Effector memory CD8-positive, alpha-beta T cell (primary cell): ENCODE measurements around the gene FAM237A.

Source experiments
- ATAC-seq: fragments of 150-1000 bp; cut with Tn5 transposase; replicated peaks from 2 replicates; pipeline ENCODE4 v1.10.0; 2021; ENCODE audit warnings: mild to moderate bottlenecking, moderate library complexity
- DNase-seq, 3 experiments: peaks; one replicate each; pipeline ENCODE4 v3.0.0; 2021
- H3K27ac Mint-ChIP-seq, 2 donors: one replicate each; pipeline ENCODE4 v1.8.0; 2022; ENCODE audit warnings: mild to moderate bottlenecking in 2 of 2, mixed read lengths in 2 of 2, moderate library complexity in 2 of 2
- H3K27me3 Mint-ChIP-seq, 2 donors: one replicate each; pipeline ENCODE4 v1.8.0; 2022; ENCODE audit warnings: mixed read lengths in 2 of 2
- H3K36me3 Mint-ChIP-seq: one replicate; pipeline ENCODE4 v1.8.0; 2022; ENCODE audit warnings: mild to moderate bottlenecking, moderate library complexity, mixed read lengths; ENCODE audit not compliant: insufficient read depth
- H3K4me1 Mint-ChIP-seq, 2 donors: one replicate each; pipeline ENCODE4 v1.8.0; 2022; ENCODE audit warnings: low read depth in 2 of 2, mixed read lengths in 2 of 2
- H3K4me3 Mint-ChIP-seq, 2 donors: one replicate each; pipeline ENCODE4 v1.8.0; 2022; ENCODE audit warnings: mild to moderate bottlenecking in 2 of 2, mixed read lengths in 2 of 2, moderate library complexity in 2 of 2
- H3K9me3 Mint-ChIP-seq, 2 donors: one replicate each; pipeline ENCODE4 v1.8.0; 2022; ENCODE audit warnings: mixed read lengths in 2 of 2
- total RNA-seq, 9 experiments: gene quantifications; one replicate each; lab custom pipeline; 2026; lab: John Stamatoyannopoulos, UW

FAM237A gene
- 0 reads per million in 9 experiments for total RNA-seq

DNA sequence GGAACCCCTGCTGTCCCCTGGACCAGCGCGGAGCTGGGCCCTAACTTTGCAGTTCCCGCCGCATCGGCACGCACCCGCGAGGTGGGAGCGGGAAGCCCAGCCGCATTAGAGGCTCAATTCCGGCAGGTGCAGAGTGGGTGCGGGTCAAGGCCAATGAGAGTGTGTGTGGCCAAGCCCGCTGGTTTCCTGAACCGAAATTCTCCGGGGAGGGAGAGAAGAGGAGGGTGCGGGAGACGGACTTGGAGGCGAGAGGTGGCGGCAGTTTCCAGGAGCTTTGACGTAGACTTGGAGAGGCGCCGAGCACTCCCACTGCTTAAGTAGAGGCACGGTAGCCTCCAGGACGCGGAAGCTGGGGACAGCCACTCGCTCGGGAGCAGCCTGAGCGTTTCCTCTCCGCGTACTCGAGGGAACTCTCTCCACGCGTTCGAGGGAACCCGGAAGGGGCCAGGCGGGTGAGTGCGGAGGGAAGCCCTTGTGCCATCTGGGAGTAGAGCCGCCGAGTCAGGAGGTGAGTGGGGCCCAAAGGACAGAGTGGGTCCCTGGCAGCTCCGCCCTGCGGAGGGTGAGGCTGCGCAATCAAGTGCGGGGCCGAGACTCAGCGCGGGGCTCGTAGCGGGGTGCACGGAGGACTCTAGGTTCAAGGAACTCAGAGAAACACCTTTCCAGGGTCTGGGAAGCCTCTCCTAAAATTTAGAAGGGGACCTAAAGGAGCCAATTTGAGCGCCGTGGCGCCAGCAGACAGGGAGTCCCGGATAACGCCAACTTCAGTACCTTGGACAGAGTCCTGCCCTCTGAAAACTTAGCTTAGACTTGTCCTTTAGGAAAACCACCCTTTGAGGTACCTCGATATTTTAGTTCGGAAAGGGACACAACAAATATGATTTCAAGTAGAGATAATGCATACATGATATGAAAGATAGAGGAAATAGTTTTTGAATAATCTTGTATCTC lies at the start of gene FAM237A:
Gene FAM237A, plus strand, starts transcription at position 413 of the 951 bp plus-strand sequence. CDS start 1,750 bp downstream, outside the sequence.
- Mint-ChIP-seq H3K27ac (no peak within 1 kb of the TSS), H3K4me3 (no peak within 1 kb of the TSS), H3K4me1 (no peaks in the 10 kb centered on the region), H3K27me3 (peaks cover 0 to 17% of the 10 kb centered on the region in 2 donors), H3K9me3 (no peaks in the 10 kb centered on the region), H3K36me3 (no peaks in the 10 kb centered on the region)
- ATAC-seq (no peak), DNase-seq (no peak)

DNA sequence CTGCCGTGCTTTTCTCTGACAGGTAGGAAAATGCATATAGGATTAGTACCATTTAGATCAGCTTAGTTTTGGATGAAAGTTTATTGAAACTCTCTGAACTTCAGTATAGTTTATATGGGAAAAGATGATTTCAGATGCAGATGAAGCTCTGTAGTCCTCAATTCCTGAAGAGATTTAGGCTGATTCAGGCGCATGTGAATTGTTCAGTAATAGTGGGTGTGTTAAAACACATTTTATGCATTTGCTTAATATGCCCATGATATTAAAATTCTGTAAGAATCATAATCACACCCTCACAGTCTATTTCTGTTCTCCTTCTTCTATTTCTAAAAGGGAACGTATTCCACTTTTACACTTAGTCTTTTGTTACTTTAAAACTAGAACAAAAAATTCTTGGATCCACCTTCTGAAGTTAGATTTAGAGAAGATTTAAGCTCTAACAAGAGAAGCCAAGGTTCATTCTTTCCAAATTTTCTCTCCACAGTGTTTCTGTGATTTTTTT lies 44.5 kb upstream of the FAM237A start:
- ATAC-seq (no peak), DNase-seq (no peak)
- no peaks in the 10 kb centered on the region for H3K9me3 Mint-ChIP-seq
- H3K27ac Mint-ChIP-seq, result no peak overlapping the region
- H3K4me3 Mint-ChIP-seq, result no peak overlapping the region
- H3K27me3 Mint-ChIP-seq, result peaks cover 0 to 5% of the 10 kb centered on the region in 2 donors
- H3K36me3 Mint-ChIP-seq, result no peaks in the 10 kb centered on the region
- H3K4me1 Mint-ChIP-seq, result peaks cover 0 to 2% of the 10 kb centered on the region in 2 donors

- H3K9me3 Mint-ChIP-seq, result no peaks in the 10 kb centered on the region
- no peak overlapping the region for H3K27ac Mint-ChIP-seq
- H3K27me3 Mint-ChIP-seq, result no peaks in the 10 kb centered on the region
- peaks cover 0 to 2% of the 10 kb centered on the region in 2 donors for H3K4me1 Mint-ChIP-seq
- H3K36me3 Mint-ChIP-seq, result no peaks in the 10 kb centered on the region
- no peak overlapping the region for H3K4me3 Mint-ChIP-seq
- no peak for ATAC-seq
- DNase-seq, result no peak
These were observed 39.0 kb upstream of the FAM237A start for GRCh38 chr2:206603243-206603642.

- Mint-ChIP-seq H3K27me3 (no peaks in the 10 kb centered on the region), H3K4me3 (no peak overlapping the region), H3K36me3 (no peaks in the 10 kb centered on the region), H3K4me1 (peaks cover 0 to 1% of the 10 kb centered on the region in 2 donors), H3K9me3 (no peaks in the 10 kb centered on the region), H3K27ac (no peak overlapping the region)
- ATAC-seq (no peak), DNase-seq (no peak)
These were observed 31.8 kb upstream of the FAM237A start for GRCh38 chr2:206610451-206610850.

- ATAC-seq, result no peak
- peaks cover 0 to 1% of the 10 kb centered on the region in 2 donors for H3K4me1 Mint-ChIP-seq
- H3K27ac Mint-ChIP-seq, result no peak overlapping the region
- no peaks in the 10 kb centered on the region for H3K27me3 Mint-ChIP-seq
- DNase-seq, result no peak
- H3K9me3 Mint-ChIP-seq, result no peaks in the 10 kb centered on the region
- H3K4me3 Mint-ChIP-seq, result no peak overlapping the region
- no peaks in the 10 kb centered on the region for H3K36me3 Mint-ChIP-seq
These were observed 31.1 kb upstream of the FAM237A start for GRCh38 chr2:206611191-206611590.

DNA sequence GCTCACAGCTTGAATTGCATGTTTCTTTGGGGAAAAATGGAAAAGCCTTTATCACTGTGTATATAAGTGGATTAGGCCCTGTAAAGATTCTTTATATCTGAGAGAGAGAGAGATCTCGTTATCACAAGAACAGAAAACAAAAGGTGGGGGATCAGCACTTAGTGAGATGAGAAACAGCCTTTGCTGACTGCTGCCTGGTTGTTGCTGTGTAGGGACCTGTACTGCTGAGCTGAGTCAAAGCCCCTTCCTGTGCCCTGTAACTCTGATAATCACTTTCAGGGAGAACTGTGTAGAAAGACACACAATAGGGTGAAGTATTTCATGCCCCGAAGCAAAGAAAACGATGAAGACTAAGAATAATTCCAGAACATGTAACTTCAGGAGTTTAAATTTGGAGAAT lies 30.6 kb upstream of the FAM237A start:
- Mint-ChIP-seq H3K27ac (no peak overlapping the region), H3K36me3 (no peaks in the 10 kb centered on the region), H3K4me1 (peaks cover 0 to 1% of the 10 kb centered on the region in 2 donors), H3K9me3 (peaks cover 0 to 1% of the 10 kb centered on the region in 2 donors), H3K4me3 (no peak overlapping the region), H3K27me3 (no peaks in the 10 kb centered on the region)
- DNase-seq (no peak), ATAC-seq (no peak)

DNA sequence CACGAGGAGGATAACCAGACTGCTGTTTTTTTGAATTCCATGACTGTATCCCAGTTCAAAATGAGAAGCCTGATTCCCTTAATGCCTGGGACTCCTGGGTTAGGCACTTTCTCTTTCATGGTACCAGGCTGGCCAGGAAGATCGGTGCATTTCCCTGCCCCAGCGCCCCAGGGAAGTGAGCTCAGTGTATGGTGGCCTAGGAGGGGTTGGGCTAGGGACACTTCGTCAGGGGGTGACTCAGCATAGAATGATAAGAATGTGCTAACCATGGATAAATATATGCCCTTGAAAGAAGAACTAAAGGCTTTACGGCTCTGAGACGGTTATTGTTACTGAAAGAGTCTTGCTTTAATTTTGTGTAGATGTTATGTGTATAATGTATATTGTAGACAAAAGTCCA lies 27.5 kb upstream of the FAM237A start:
- Mint-ChIP-seq H3K27me3 (no peaks in the 10 kb centered on the region), H3K4me3 (no peak overlapping the region), H3K36me3 (no peaks in the 10 kb centered on the region), H3K27ac (no peak overlapping the region), H3K9me3 (peaks cover 0 to 1% of the 10 kb centered on the region in 2 donors), H3K4me1 (peaks cover 0 to under 1% of the 10 kb centered on the region in 2 donors)
- DNase-seq (no peak), ATAC-seq (no peak)

DNA sequence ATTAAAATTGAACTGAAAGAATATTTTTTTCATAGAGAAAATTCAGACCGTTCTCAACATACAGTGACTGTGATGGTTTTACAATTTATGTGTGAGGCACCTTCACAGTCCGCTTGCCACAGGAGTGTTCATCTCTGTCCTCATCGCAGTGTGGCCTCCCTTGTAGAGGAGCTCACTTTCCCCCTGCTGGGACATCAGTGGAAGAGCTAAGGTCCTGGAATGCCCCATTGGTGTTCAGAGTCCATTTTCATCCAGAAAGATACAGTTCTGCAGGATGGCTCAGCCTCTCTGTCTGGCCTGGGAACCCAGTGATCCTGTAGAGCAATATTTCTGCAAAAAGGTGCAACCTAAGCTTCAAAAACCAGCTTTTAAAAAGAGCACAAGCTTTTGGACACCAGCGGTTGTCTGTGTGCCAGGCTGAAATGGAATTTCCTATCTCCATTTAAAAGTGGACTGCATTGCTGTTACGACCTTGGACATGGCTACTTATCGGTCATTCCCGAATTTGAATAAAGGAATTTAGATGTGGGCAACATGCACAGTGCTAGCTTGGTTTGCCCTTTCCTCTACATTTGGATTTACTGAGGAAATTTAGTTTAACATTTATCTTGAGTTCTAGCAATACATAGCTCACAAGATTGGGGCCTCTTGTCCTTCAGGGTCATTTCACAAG lies 26.7 kb upstream of the FAM237A start:
- no peak overlapping the region for H3K27ac Mint-ChIP-seq
- H3K36me3 Mint-ChIP-seq, result no peaks in the 10 kb centered on the region
- H3K4me1 Mint-ChIP-seq, result no peaks in the 10 kb centered on the region
- peaks cover 0 to 1% of the 10 kb centered on the region in 2 donors for H3K9me3 Mint-ChIP-seq
- H3K4me3 Mint-ChIP-seq, result no peak overlapping the region
- H3K27me3 Mint-ChIP-seq, result no peaks in the 10 kb centered on the region
- DNase-seq, result no peak
- ATAC-seq, result no peak

GRCh38 chr2:206616151-206616550 lies 26.1 kb upstream of the FAM237A start:
- Mint-ChIP-seq H3K9me3 (peaks cover 0 to 1% of the 10 kb centered on the region in 2 donors), H3K4me3 (no peak overlapping the region), H3K4me1 (no peaks in the 10 kb centered on the region), H3K36me3 (no peaks in the 10 kb centered on the region), H3K27ac (no peak overlapping the region), H3K27me3 (no peaks in the 10 kb centered on the region)
- no peak for DNase-seq
- no peak for ATAC-seq

GRCh38 chr2:206619011-206619410 lies 23.3 kb upstream of the FAM237A start:
- peaks cover 0 to 1% of the 10 kb centered on the region in 2 donors for H3K9me3 Mint-ChIP-seq
- no peaks in the 10 kb centered on the region for H3K36me3 Mint-ChIP-seq
- H3K27ac Mint-ChIP-seq, result no peak overlapping the region
- no peaks in the 10 kb centered on the region for H3K4me1 Mint-ChIP-seq
- ATAC-seq (no peak), DNase-seq (no peak)
- H3K27me3 Mint-ChIP-seq, result peaks cover 0 to 6% of the 10 kb centered on the region in 2 donors
- H3K4me3 Mint-ChIP-seq, result no peak overlapping the region

GRCh38 chr2:206626108-206626507 lies 16.2 kb upstream of the FAM237A start:
- no peaks in the 10 kb centered on the region for H3K9me3 Mint-ChIP-seq
- no peak overlapping the region for H3K27ac Mint-ChIP-seq
- no peak for DNase-seq
- peaks cover 13 to 14% of the 10 kb centered on the region in 2 donors for H3K27me3 Mint-ChIP-seq
- no peaks in the 10 kb centered on the region for H3K4me1 Mint-ChIP-seq
- H3K4me3 Mint-ChIP-seq, result no peak overlapping the region
- ATAC-seq, result no peak
- no peaks in the 10 kb centered on the region for H3K36me3 Mint-ChIP-seq

DNA sequence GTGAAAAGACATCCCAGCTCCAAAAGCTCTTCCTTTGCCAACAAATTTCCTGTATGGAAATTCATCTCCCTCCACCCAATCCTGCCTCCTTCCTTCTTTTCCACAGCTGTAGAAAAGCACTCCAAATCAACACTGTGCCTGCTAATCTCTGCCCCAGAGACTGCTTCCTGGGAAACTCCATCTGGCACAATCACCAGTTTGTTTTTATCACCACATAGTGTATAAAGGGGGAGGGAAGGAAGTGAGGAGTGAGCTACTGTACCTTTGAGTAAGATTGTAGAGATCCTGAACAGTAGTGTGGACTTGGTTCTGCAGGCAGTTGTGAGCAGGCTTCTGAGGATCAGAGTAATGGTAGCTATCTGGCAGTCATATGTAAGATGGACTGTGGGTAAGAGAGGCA lies 14.7 kb upstream of the FAM237A start:
- no peak for DNase-seq
- no peaks in the 10 kb centered on the region for H3K36me3 Mint-ChIP-seq

DNA sequence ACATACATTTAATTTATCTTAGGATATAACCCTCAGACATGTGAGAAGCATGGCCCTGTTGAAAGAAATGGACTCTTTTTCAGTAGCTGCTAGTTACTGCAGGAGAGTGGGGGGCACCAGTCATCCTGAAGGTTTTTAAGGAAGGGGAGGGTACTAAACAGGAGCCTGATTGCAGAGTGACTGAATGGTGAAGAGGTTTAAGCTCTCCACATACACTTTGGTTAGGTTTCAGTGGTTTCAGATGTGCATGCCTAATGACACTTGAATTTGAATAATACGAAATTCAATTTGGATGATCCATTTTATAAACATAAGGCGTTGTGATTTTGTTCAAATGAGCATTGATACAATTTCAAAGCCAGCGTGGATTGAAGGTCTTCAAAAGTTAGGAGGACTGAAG lies 10.9 kb upstream of the FAM237A start:
- Mint-ChIP-seq H3K4me3 (no peak overlapping the region), H3K36me3 (no peaks in the 10 kb centered on the region), H3K27me3 (peaks cover 8 to 14% of the 10 kb centered on the region in 2 donors), H3K27ac (no peak overlapping the region), H3K4me1 (no peaks in the 10 kb centered on the region), H3K9me3 (peaks cover 0 to 1% of the 10 kb centered on the region in 2 donors)
- no peak for ATAC-seq
- DNase-seq, result no peak

More for the DNA sequence above, 14.7 kb upstream of the FAM237A start:
- no peak overlapping the region for H3K27ac Mint-ChIP-seq
- no peak overlapping the region for H3K4me3 Mint-ChIP-seq
- H3K9me3 Mint-ChIP-seq, result no peaks in the 10 kb centered on the region
- peaks cover 8 to 14% of the 10 kb centered on the region in 2 donors for H3K27me3 Mint-ChIP-seq
- H3K4me1 Mint-ChIP-seq, result no peaks in the 10 kb centered on the region
- no peak for ATAC-seq
